HepG2 (cell line): Measurements from ENCODE around the gene TRAIP. TPM values are rescaled to one million over a fixed set of nuclear protein-coding genes. Genes with fewer than 3 reads are reported as not detected.

Source experiments
- CBX5 ChIP-seq: sonication (generic); formaldehyde crosslinking; IDR thresholded peaks from 2 replicates; pipeline ENCODE4 v1.4.0; 2020; ENCODE audit warnings: missing genetic modification reagents, borderline replicate concordance
- DMAP1 ChIP-seq: IDR thresholded peaks from 2 replicates; pipeline ENCODE4 v1.6.1; 2016
- ERF ChIP-seq: IDR thresholded peaks from 2 replicates; pipeline ENCODE4 v1.6.1; 2018; ENCODE audit warnings: missing biosample characterization, missing genetic modification reagents
- HIVEP1 ChIP-seq: sonication (generic); formaldehyde crosslinking; IDR thresholded peaks from 2 replicates; pipeline ENCODE4 v1.4.0; 2020; ENCODE audit warnings: mild to moderate bottlenecking, missing genetic modification reagents
- HNF4A ChIP-seq: sonication (generic); formaldehyde crosslinking; IDR thresholded peaks from 2 replicates; pipeline ENCODE4 v1.4.0; 2020; ENCODE audit warnings: missing genetic modification reagents
- MNT ChIP-seq: fragments of 450-650 bp; IDR thresholded peaks from 2 replicates; pipeline ENCODE4 v1.6.1; 2016
- PHF5A ChIP-seq: IDR thresholded peaks from one replicate; pipeline ENCODE4 v1.6.1; 2018; ENCODE audit warnings: low read depth, missing genetic modification reagents; ENCODE audit not compliant: unreplicated experiment
- PPARG ChIP-seq: conservative IDR thresholded peaks from 2 replicates; pipeline ENCODE4 v1.6.1; 2016; ENCODE audit warnings: missing biosample characterization, missing genetic modification reagents
- SRF ChIP-seq: IDR thresholded peaks from 2 replicates; pipeline ENCODE4 v1.6.1; 2011; ENCODE audit warnings: mild to moderate bottlenecking, low read depth, low read length, moderate library complexity
- STAT6 ChIP-seq: sonication (generic); formaldehyde crosslinking; IDR thresholded peaks from 2 replicates; pipeline ENCODE4 v1.4.0; 2020; ENCODE audit warnings: missing genetic modification reagents, mild to moderate bottlenecking, borderline replicate concordance
- TGIF2 ChIP-seq: IDR thresholded peaks from 2 replicates; pipeline ENCODE4 v1.6.1; 2016; ENCODE audit warnings: control low read depth, missing compliant biosample characterization
- ZBTB40 ChIP-seq, 2 experiments: fragments of 450-650 bp in 1 of 2; sonication (generic) in 1 of 2; formaldehyde crosslinking in 1 of 2; IDR thresholded peaks; 2 replicates each; pipeline versions ENCODE4 v1.6.1 to v1.8.0; 2016 to 2022; ENCODE audit warnings: antibody characterized with exemption in 1 of 2, mild to moderate bottlenecking in 1 of 2, missing genetic modification reagents in 1 of 2
- ZNF792 ChIP-seq: IDR thresholded peaks from 2 replicates; pipeline ENCODE4 v1.6.1; 2016
- polyA plus RNA-seq, 8 experiments: library from polyadenylated mRNA; depleted of rRNA in 3 of 8; stranded (reverse) in 7 of 8; unstranded in 1 of 8; fragments of >200 nt; fragmentation: Illumina TruSeq in 4 of 8; extraction: Trizol in 4 of 8; gene quantifications; 2 replicates each; pipeline versions ENCODE4 v1.2.1 to v1.2.3, GENCODE V29; 2011 to 2016; ENCODE audit warnings: low read depth in 4 of 8, missing spikeins in 1 of 8, mixed read lengths in 1 of 8; ENCODE audit not compliant: insufficient read depth in 1 of 8
- total RNA-seq, 5 experiments: library from RNA; depleted of rRNA; stranded (reverse); fragments of >200 nt; fragmentation: Illumina TruSeq; extraction: Trizol; gene quantifications; 2 replicates each; pipeline ENCODE4 v1.2.3, GENCODE V29; 2016; ENCODE audit warnings: low read depth in 1 of 5

Gene TRAIP
- total and polyA plus RNA-seq, 2 of the 13 experiments (the other 11 are each of a cell fraction or from before 2014, with no cell fraction given), result 13.9 to 23.9 TPM

GRCh38 chr3:49844464-49845183, 11.7 kb downstream of the TRAIP start (continued):
- TF ChIP-seq HIVEP1 (CRISPR knock-in tag) (no peak), STAT6 (CRISPR knock-in tag) (no peak), PHF5A (CRISPR knock-in tag) (no peak), MNT (peak; percentile 48; the same call in 1 of the 2 replicates), SRF (0 out of 2 replicates have a peak, but pooled peaks have one; percentile 61), CBX5 (peak; percentile 44; the same call in 1 of the 2 replicates), PPARG (CRISPR knock-in tag) (no peak), ERF (CRISPR knock-in tag) (0 out of 2 replicates have a peak, but pooled peaks have one; percentile 51), ZNF792 (CRISPR knock-in tag) (0 out of 2 replicates have a peak, but pooled peaks have one; percentile 16), TGIF2 (CRISPR knock-in tag) (no peak), ZBTB40 (IDR thresholded peaks at IDR 0.05) (no peak), ZBTB40 (CRISPR knock-in tag; IDR thresholded peaks at IDR 0.05) (0 out of 2 replicates have a peak, but pooled peaks have one; percentile 17), HNF4A (CRISPR knock-in tag) (peak; percentile 65), DMAP1 (CRISPR knock-in tag) (peak; percentile 71; the same call in 1 of the 2 replicates)
